NCI-H1092 treated with DMSO at 0.1 percent for 48 hours (cell line): ENCODE data around the gene SYT5.
"Not testable (repeated sequence)": the region's sequence is repeated elsewhere in the genome, so short reads cannot be mapped to it uniquely, and the experiment has no call there.

Source experiments
- DNase-seq: peaks from one replicate; lab custom pipeline; 2025; lab: John Stamatoyannopoulos, UW

SYT5 gene

GRCh38 chr19:55179606-55180484 is at the start of gene SYT5:
TSS of gene SYT5 (minus strand) at chr19:55180289. CDS start at chr19:55179041, 1,248 bp downstream.
- DNase-seq, result no peak

GRCh38 chr19:55229789-55230182 is 49.7 kb upstream of the SYT5 start:
- DNase-seq, result no peak

- DNase-seq, result no peak
These were observed 49.2 kb upstream of the SYT5 start for GRCh38 chr19:55229145-55229788.

- no peak for DNase-seq
These were observed 48.4 kb upstream of the SYT5 start, which contains the start of gene TMEM86B for GRCh38 chr19:55228403-55229031. TSS of gene TMEM86B (minus strand) at chr19:55228763. CDS start at chr19:55228741, 22 bp downstream.

- peak; percentile 16 for DNase-seq
These were observed 47.9 kb upstream of the SYT5 start for GRCh38 chr19:55228015-55228391.

GRCh38 chr19:55227241-55228014 is 47.3 kb upstream of the SYT5 start:
- no peak for DNase-seq

- DNase-seq, result no peak
These were observed 46.7 kb upstream of the SYT5 start for GRCh38 chr19:55226788-55227187.

- no peak for DNase-seq
These were observed 46.2 kb upstream of the SYT5 start for GRCh38 chr19:55226273-55226672.

GRCh38 chr19:55225415-55225958 is 45.4 kb upstream of the SYT5 start:
- no peak for DNase-seq

GRCh38 chr19:55224679-55225414 is 44.8 kb upstream of the SYT5 start:
- not testable (repeated sequence) for DNase-seq

GRCh38 chr19:55224038-55224665 is 44.1 kb upstream of the SYT5 start:
- DNase-seq, result no peak

GRCh38 chr19:55223291-55224037 is 43.4 kb upstream of the SYT5 start:
- DNase-seq, result no peak

- DNase-seq, result no peak
These were observed 40.4 kb upstream of the SYT5 start for GRCh38 chr19:55220525-55220924.

GRCh38 chr19:55216461-55217198 is 36.5 kb upstream of the SYT5 start:
- peak; percentile 90 for DNase-seq

- DNase-seq, result no peak
These were observed 33.5 kb upstream of the SYT5 start for GRCh38 chr19:55213547-55213946.

- DNase-seq, result no peak
These were observed 32.4 kb upstream of the SYT5 start for GRCh38 chr19:55212447-55212846.

- peak; percentile 6 for DNase-seq
These were observed 29.8 kb upstream of the SYT5 start for GRCh38 chr19:55209693-55210472.
